BLaER1 (cell line): Measurements from ENCODE around the gene VPS35.
A peak's percentile ranks its signal among the peaks of the same experiment; 100 is the strongest.

Source experiments
- H3K27ac ChIP-seq: shearing (Covaris generic); formaldehyde crosslinking; 2 replicates; pipeline ENCODE4 v1.8.1; 2022
- H3K27me3 ChIP-seq: shearing (Covaris generic); formaldehyde crosslinking; 2 replicates; pipeline ENCODE4 v1.8.1; 2022
- H3K36me3 ChIP-seq: shearing (Covaris generic); formaldehyde crosslinking; 2 replicates; pipeline ENCODE4 v1.8.1; 2022
- H3K4me1 ChIP-seq: shearing (Covaris generic); formaldehyde crosslinking; 2 replicates; pipeline ENCODE4 v1.8.1; 2022
- H3K4me2 ChIP-seq: shearing (Covaris generic); formaldehyde crosslinking; 2 replicates; pipeline ENCODE4 v1.8.1; 2022
- H3K4me3 ChIP-seq: shearing (Covaris generic); formaldehyde crosslinking; 2 replicates; pipeline ENCODE4 v1.8.1; 2022
- H3K9ac ChIP-seq: shearing (Covaris generic); formaldehyde crosslinking; 2 replicates; pipeline ENCODE4 v1.8.1; 2022
- H3K9me3 ChIP-seq: shearing (Covaris generic); formaldehyde crosslinking; 2 replicates; pipeline ENCODE4 v1.8.1; 2022
- H4K20me1 ChIP-seq: shearing (Covaris generic); formaldehyde crosslinking; 2 replicates; pipeline ENCODE4 v1.8.1; 2022
- Cebpa-rat ChIP-seq: shearing (Covaris generic); IDR thresholded peaks from 2 replicates; pipeline ENCODE4 v1.8.1; 2022

VPS35 gene

DNA sequence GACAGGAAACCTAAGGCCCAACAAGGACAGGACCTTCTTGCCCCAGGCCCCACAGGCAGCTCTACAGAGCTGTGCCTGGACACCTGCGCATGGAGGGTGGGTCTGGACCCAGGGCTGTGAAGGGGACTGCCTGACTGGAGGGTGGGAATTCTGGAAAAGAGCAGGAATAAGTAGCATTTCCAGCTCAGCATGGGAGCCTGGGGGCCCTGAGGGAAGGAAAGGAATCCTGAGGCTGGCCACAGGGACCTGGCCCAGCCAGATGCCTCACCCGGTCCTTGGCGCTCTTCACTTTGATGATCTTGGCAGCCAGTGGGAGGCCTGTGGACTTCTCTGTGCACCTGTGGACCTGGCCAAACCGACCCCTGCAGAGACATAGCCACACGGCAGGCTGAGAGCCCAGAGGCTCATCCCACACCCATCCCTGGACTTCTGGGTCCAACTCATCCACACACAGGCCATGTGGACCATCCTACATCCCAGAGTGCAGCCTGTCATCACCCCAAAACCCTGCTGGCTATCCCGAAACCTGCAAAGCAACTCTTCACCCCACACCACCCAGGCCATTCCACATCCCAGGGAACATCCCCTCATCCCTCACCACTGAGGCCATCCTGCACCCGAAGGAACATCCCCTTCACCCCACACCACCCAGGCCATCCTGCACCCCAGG lies 40.5 kb upstream of the VPS35 start:
- Histone ChIP-seq H3K36me3 (no peaks in the 10 kb centered on the region), H3K27me3 (no peaks in the 10 kb centered on the region), H3K4me1 (peaks cover 10% of the 10 kb centered on the region), H3K9me3 (peaks cover 6% of the 10 kb centered on the region; the same call in 1 of the 2 replicates), H3K27ac (no peak overlapping the region), H3K4me2 (no peak overlapping the region), H4K20me1 (no peaks in the 10 kb centered on the region), H3K4me3 (no peak overlapping the region), H3K9ac (no peak overlapping the region)
- no peak for TF ChIP-seq Cebpa-rat

DNA sequence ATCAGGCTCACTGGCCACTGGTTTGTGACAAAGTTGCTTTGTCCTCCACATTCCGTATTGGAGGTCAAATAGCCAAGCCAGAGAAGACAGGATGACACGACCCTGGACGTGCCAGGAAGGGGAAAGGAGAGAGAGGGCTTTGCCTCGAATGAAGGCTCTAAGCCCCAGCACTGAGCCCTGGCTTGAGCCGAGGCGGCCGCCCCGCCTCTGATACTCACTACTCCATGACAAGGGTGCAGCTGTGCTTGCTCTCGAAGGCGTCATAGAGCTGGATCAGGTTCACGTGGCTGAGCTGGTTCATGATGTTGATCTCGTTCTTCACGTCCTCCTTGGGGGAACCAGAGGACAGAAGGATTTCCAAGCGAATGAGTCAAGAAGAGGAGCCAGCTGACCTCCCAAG lies 39.8 kb upstream of the VPS35 start:
- Histone ChIP-seq H3K4me1 (peaks cover 10% of the 10 kb centered on the region), H3K27me3 (no peaks in the 10 kb centered on the region), H4K20me1 (no peaks in the 10 kb centered on the region), H3K4me3 (no peak overlapping the region), H3K4me2 (no peak overlapping the region), H3K9me3 (peaks cover 6% of the 10 kb centered on the region; the same call in 1 of the 2 replicates), H3K9ac (no peak overlapping the region), H3K27ac (no peak overlapping the region), H3K36me3 (no peaks in the 10 kb centered on the region)
- no peak for TF ChIP-seq Cebpa-rat

DNA sequence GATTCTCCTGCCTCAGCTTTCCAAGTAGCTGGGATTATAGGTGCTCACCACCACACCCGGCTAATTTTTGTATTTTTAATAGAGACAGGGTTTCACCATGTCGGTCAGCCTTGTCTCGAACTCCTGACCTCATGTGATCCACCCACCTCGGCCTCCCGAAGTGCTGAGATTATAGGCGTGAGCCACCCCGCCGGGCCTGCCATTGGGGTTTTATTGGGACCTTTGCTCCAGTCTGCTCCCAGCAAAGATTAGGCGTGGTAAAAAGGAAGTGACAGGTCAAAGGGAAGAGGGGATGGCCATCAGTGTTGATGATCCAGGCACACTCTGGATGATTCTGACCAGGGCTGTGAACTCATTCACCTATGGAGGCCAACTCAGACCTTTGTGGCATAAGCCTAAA lies 38.7 kb upstream of the VPS35 start:
- TF ChIP-seq Cebpa-rat = no peak
- no peaks in the 10 kb centered on the region for H3K36me3 ChIP-seq
- no peak overlapping the region for H3K4me3 ChIP-seq
- H3K27ac ChIP-seq = no peak overlapping the region
- H3K27me3 ChIP-seq = no peaks in the 10 kb centered on the region
- peaks cover 6% of the 10 kb centered on the region; the same call in 1 of the 2 replicates for H3K9me3 ChIP-seq
- H3K9ac ChIP-seq = no peak overlapping the region
- no peaks in the 10 kb centered on the region for H4K20me1 ChIP-seq
- peaks cover 7% of the 10 kb centered on the region for H3K4me1 ChIP-seq
- H3K4me2 ChIP-seq = no peak overlapping the region

DNA sequence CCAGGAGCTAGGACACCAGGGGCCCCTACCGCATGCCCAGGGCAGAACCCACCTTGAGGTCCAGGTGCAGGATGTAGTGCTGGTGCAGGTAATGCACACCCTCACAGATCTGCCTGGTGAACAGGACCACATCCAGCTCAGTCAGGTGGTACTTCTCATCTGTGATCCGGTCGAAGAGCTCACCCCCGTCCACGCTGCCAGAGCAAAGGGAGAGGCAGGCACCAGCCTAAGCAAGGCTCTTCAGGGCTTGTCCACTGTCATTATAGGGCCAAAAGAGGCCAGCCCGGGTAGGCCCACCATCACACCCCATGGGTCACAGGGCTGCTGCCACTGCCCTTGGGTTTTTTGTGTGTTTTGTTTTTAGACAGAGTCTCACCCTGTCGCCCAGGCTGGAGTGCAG lies 38.2 kb upstream of the VPS35 start:
- Histone ChIP-seq H3K27ac (no peak overlapping the region), H3K27me3 (no peaks in the 10 kb centered on the region), H3K9me3 (peaks cover 6% of the 10 kb centered on the region; the same call in 1 of the 2 replicates), H3K36me3 (no peaks in the 10 kb centered on the region), H3K4me2 (no peak overlapping the region), H3K4me3 (no peak overlapping the region), H3K4me1 (peaks cover 4% of the 10 kb centered on the region), H4K20me1 (no peaks in the 10 kb centered on the region), H3K9ac (no peak overlapping the region)
- no peak for TF ChIP-seq Cebpa-rat

DNA sequence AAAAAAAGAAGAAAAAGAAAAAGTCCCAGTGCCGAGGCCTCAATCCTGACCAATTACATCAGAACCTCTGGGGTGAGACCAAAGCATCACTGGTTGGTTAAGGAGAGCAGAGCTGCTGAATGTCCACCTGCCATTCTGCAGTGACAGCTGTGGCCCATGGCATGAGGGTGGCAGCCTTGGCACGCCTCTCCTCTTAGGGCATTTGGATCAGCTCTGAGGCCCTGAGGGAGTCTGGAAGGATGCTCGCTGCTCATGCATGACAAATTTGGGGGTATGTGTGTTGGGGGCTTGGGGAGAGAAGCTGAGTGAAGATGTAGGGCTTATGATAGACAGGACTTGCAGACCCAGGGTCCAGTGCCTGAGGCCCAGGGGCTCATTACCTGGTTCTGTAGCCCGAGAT lies 32.9 kb upstream of the VPS35 start:
- H3K4me2 ChIP-seq = peak overlapping the region; percentile 37; the same call in 1 of the 2 replicates
- no peaks in the 10 kb centered on the region for H3K36me3 ChIP-seq
- no peak overlapping the region for H3K27ac ChIP-seq
- no peaks in the 10 kb centered on the region for H3K27me3 ChIP-seq
- peaks cover 7% of the 10 kb centered on the region for H3K4me1 ChIP-seq
- H3K9me3 ChIP-seq = peaks cover 6% of the 10 kb centered on the region; the same call in 1 of the 2 replicates
- H4K20me1 ChIP-seq = no peaks in the 10 kb centered on the region
- H3K4me3 ChIP-seq = no peak overlapping the region
- H3K9ac ChIP-seq = no peak overlapping the region
- TF ChIP-seq Cebpa-rat = no peak

DNA sequence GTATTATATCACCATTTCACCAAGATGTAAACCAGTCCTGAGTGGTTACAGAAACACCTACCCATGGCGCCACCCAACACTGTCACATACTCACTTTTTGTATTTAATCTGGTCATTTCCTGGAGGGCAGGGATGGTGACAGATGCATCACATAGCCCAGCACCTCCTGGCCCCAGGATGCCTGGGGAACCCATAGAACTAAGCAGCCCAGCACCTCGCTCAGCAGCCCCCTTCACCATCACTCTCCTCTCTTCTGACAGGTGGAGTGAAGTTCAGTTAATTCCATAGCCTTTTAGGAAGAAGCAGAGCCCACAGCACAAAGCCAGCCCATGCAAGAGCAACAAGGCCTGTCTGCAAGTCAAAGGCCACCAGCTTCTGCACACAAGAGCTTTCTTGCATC lies 31.6 kb upstream of the VPS35 start:
- no peak overlapping the region for H3K4me2 ChIP-seq
- H3K36me3 ChIP-seq = no peaks in the 10 kb centered on the region
- H4K20me1 ChIP-seq = no peaks in the 10 kb centered on the region
- H3K27me3 ChIP-seq = no peaks in the 10 kb centered on the region
- H3K4me1 ChIP-seq = peaks cover 7% of the 10 kb centered on the region
- no peak overlapping the region for H3K4me3 ChIP-seq
- H3K9me3 ChIP-seq = peaks cover 6% of the 10 kb centered on the region; the same call in 1 of the 2 replicates
- TF ChIP-seq Cebpa-rat = no peak
- H3K27ac ChIP-seq = no peak overlapping the region
- H3K9ac ChIP-seq = no peak overlapping the region

DNA sequence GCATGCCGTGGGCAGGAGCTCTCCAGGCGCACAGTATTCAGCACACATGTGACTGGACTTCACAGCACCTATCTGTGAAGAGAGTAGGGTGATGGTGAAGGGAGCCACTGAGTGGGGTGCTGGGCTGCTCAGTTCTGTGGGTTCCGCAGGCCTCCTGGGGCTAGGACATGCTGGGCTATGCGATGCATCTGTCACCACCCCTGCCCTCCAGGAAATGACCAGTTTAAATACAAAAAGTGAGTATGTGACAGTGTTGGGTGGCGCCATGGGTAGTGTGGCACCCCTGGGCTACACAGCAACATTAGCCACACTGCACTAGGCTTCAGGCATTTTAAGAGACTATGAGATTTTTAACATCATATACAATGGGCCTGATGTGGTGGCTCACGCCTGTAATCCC lies 30.6 kb upstream of the VPS35 start:
- no peaks in the 10 kb centered on the region for H3K36me3 ChIP-seq
- no peaks in the 10 kb centered on the region for H4K20me1 ChIP-seq
- H3K9ac ChIP-seq = no peak overlapping the region
- H3K4me3 ChIP-seq = no peak overlapping the region
- H3K27ac ChIP-seq = no peak overlapping the region
- H3K27me3 ChIP-seq = no peaks in the 10 kb centered on the region
- no peak for TF ChIP-seq Cebpa-rat
- H3K4me1 ChIP-seq = peaks cover 7% of the 10 kb centered on the region
- H3K4me2 ChIP-seq = no peak overlapping the region
- no peaks in the 10 kb centered on the region for H3K9me3 ChIP-seq

DNA sequence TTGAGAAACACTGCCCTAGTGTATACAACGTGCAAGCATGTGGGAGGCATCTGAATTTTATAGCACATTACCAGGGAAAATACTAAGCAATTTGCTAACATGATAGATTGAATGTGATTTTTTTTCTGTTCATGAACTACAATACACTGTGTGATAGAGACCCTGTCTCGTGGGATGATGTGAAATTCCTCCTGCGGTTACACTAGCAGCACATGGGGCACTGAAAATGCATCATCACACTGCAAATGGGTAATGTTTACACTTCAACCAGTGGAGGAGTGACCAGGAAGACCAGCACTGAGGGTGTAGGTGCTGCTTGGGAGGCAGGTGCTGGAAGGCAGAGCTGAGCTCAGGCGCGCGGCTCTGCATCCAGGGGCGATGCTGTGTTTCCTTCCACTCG lies 29.2 kb upstream of the VPS35 start:
- H3K27ac ChIP-seq = no peak overlapping the region
- no peak overlapping the region for H3K4me2 ChIP-seq
- H3K9me3 ChIP-seq = no peaks in the 10 kb centered on the region
- H3K4me1 ChIP-seq = peaks cover 7% of the 10 kb centered on the region
- no peak for TF ChIP-seq Cebpa-rat
- no peak overlapping the region for H3K9ac ChIP-seq
- no peaks in the 10 kb centered on the region for H4K20me1 ChIP-seq
- no peak overlapping the region for H3K4me3 ChIP-seq
- no peaks in the 10 kb centered on the region for H3K36me3 ChIP-seq
- H3K27me3 ChIP-seq = no peaks in the 10 kb centered on the region

DNA sequence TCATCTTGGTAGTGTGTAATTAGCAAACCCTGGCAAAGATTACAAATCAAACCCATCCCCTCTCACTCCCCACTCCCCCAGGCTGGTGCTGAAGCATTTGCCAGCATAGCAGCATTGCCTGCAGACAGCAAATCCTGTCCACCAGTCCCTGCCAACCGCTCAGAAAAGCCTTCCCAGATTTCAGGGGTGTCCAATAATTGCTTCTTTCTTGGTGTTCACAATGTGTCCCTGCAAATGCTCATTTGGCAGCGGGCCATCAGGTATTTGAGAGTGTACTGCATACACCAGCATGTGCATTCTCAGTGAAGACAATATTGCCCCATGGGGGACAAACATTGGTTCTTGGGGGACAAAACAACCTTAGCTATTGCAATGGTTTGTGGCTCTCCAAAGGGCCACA lies 28.7 kb upstream of the VPS35 start:
- Histone ChIP-seq H3K4me2 (no peak overlapping the region), H3K27ac (no peak overlapping the region), H3K9me3 (no peaks in the 10 kb centered on the region), H3K4me3 (no peak overlapping the region), H3K27me3 (no peaks in the 10 kb centered on the region), H3K4me1 (peaks cover 7% of the 10 kb centered on the region), H3K36me3 (no peaks in the 10 kb centered on the region), H3K9ac (no peak overlapping the region), H4K20me1 (no peaks in the 10 kb centered on the region)
- no peak for TF ChIP-seq Cebpa-rat

DNA sequence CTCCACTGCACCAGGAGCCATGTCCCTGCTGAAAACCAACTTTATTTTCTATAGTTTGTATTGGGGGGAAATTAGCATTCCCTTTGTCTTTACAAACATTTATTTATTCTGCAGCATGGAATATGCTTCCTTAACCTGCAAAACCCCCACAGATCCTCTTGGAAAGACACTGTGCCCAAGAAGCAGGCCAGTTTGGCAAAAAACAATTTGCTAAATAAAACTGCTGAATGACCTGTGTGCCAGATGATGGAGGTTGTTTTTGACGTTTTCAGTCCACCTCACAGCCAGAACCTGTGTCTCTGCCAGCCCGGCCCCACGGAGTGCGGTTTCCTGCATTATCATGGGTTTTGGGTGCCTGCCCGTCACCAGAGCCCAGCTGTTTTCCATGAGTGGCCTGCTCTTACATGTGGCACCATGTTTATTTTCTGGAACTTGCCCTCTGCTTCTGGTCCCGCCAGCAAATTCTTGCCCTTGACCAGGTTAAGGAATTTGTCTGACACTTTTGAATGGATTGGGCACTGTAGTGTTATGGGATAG lies 26.9 kb upstream of the VPS35 start:
- no peaks in the 10 kb centered on the region for H3K9me3 ChIP-seq
- no peaks in the 10 kb centered on the region for H3K36me3 ChIP-seq
- H4K20me1 ChIP-seq = no peaks in the 10 kb centered on the region
- no peak overlapping the region for H3K9ac ChIP-seq
- TF ChIP-seq Cebpa-rat = no peak
- no peaks in the 10 kb centered on the region for H3K4me1 ChIP-seq
- no peak overlapping the region for H3K4me2 ChIP-seq
- no peak overlapping the region for H3K4me3 ChIP-seq
- no peaks in the 10 kb centered on the region for H3K27me3 ChIP-seq
- H3K27ac ChIP-seq = no peak overlapping the region
